A549 (cell line): ENCODE measurements around the gene CFL1. TPM values are rescaled to one million over a fixed set of nuclear protein-coding genes. Genes with fewer than 3 reads are reported as not detected.

Source experiments
- ATAC-seq, 2 experiments: fragments of 200-7000 bp in 1 of 2; fragments of >200 bp in 1 of 2; cut with Nextera tagmentation in 1 of 2; cut with Tn5 transposase in 1 of 2; 3 replicates each; pipeline versions ENCODE4 v1.8.0 to v1.9.1; 2018 to 2020; ENCODE audit warnings: mild to moderate bottlenecking in 1 of 2, moderate library complexity in 1 of 2
- CTCF ChIA-PET: fragments of 300-600 bp; sonication (Branson Sonifier 250); formaldehyde crosslinking; extraction: SDS; loops from one replicate; lab custom pipeline; 2021; ENCODE audit warnings: antibody characterized with exemption, inconsistent platforms; lab: Yijun Ruan, JAX
- POLR2A ChIA-PET: fragments of 350-600 bp; formaldehyde crosslinking; extraction: SDS; loops from one replicate; lab custom pipeline; 2021; ENCODE audit warnings: antibody characterized with exemption, inconsistent platforms; lab: Yijun Ruan, JAX
- DNase-seq, 2 experiments: peaks; one replicate each; pipeline versions ENCODE4 v3.0.0 to v3.0.0-alpha.2; 2011 to 2016; ENCODE audit warnings: low read depth in 1 of 2, low spot score in 1 of 2
- FAIRE-seq: peaks from 2 replicates; lab custom pipeline; 2011; peaks lifted over from hg19 to GRCh38; lab: Jason Lieb, UNC
- H3K27ac ChIP-seq, 2 experiments: fragments of >200 bp; sonication (Bioruptor Twin); formaldehyde crosslinking; 3 replicates each; pipeline ENCODE4 v1.5.1; 2016 to 2017
- H3K4me1 ChIP-seq: fragments of >200 bp; sonication (Bioruptor Twin); formaldehyde crosslinking; 3 replicates; pipeline ENCODE4 v1.6.1; 2016
- H3K4me2 ChIP-seq: fragments of >200 bp; sonication (Bioruptor Twin); formaldehyde crosslinking; 3 replicates; pipeline ENCODE4 v1.6.1; 2016
- H3K4me3 ChIP-seq: fragments of >200 bp; sonication (Bioruptor Twin); formaldehyde crosslinking; 3 replicates; pipeline ENCODE4 v1.5.1; 2016
- H3K9me3 ChIP-seq: fragments of >200 bp; sonication (Bioruptor Twin); formaldehyde crosslinking; 3 replicates; pipeline ENCODE4 v1.6.1; 2016
- BHLHE40 ChIP-seq: IDR thresholded peaks from 2 replicates; pipeline ENCODE4 v1.6.1; 2012; ENCODE audit warnings: low read depth, low read length, inconsistent platforms
- HEYL ChIP-seq: fragments of 250-450 bp; sonication (Bioruptor Pico); IDR thresholded peaks from 2 replicates; pipeline ENCODE4 v1.8.0; 2021; ENCODE audit warnings: mild to moderate bottlenecking, moderate library complexity
- HOXA7 ChIP-seq: fragments of 250-450 bp; sonication (Bioruptor Pico); IDR thresholded peaks from 2 replicates; pipeline ENCODE4 v1.5.0; 2020; ENCODE audit warnings: mild to moderate bottlenecking, moderate library complexity
- HOXB5 ChIP-seq: fragments of 250-450 bp; sonication (Bioruptor Pico); IDR thresholded peaks from 2 replicates; pipeline ENCODE4 v1.5.0; 2020; ENCODE audit warnings: mild to moderate bottlenecking, moderate library complexity
- JUN ChIP-seq, 2 experiments: fragments of >200 bp; sonication (Bioruptor Twin); formaldehyde crosslinking; IDR thresholded peaks; 2 replicates in 1 of 2; 3 replicates in 1 of 2; pipeline ENCODE4 v1.6.1; 2016 to 2017
- KDM5A ChIP-seq: fragments of 200-600 bp; sonication (generic); IDR thresholded peaks from 2 replicates; pipeline ENCODE4 v1.6.1; 2016; ENCODE audit warnings: antibody characterized with exemption, mild to moderate bottlenecking
- MAZ ChIP-seq: fragments of 150-350 bp; IDR thresholded peaks from 2 replicates; pipeline ENCODE4 v1.6.1; 2014; ENCODE audit warnings: antibody characterized with exemption, low read depth, low read length, borderline replicate concordance
- NPAS2 ChIP-seq: fragments of 250-450 bp; sonication (Bioruptor Pico); IDR thresholded peaks from 2 replicates; pipeline ENCODE4 v1.8.0; 2022; ENCODE audit warnings: mild to moderate bottlenecking, moderate library complexity, borderline replicate concordance
- POLR2A ChIP-seq: IDR thresholded peaks from 2 replicates; pipeline ENCODE4 v1.6.1; 2012; ENCODE audit warnings: mild to moderate bottlenecking, low read length
- RAD21 ChIP-seq, 2 experiments: fragments of >200 bp in 1 of 2; sonication (Bioruptor Twin) in 1 of 2; formaldehyde crosslinking in 1 of 2; IDR thresholded peaks in 1 of 2; conservative IDR thresholded peaks in 1 of 2; 2 replicates in 1 of 2; 3 replicates in 1 of 2; pipeline ENCODE4 v1.6.1; 2012 to 2018; ENCODE audit warnings: inconsistent platforms in 1 of 2
- RCOR1 ChIP-seq: fragments of 150-350 bp; IDR thresholded peaks from 2 replicates; pipeline ENCODE4 v1.6.1; 2014; ENCODE audit warnings: antibody characterized with exemption, low read length, low read depth
- RFX5 ChIP-seq: fragments of 450-650 bp; IDR thresholded peaks from 2 replicates; pipeline ENCODE4 v1.7.1; 2014; ENCODE audit warnings: antibody characterized with exemption, mild to moderate bottlenecking, moderate library complexity
- RNF2 ChIP-seq: fragments of 200-600 bp; sonication (generic); IDR thresholded peaks from 2 replicates; pipeline ENCODE4 v1.6.1; 2016; ENCODE audit warnings: low read depth, mild to moderate bottlenecking, antibody characterized with exemption, moderate library complexity, borderline replicate concordance
- SREBF2 ChIP-seq: fragments of 450-650 bp; IDR thresholded peaks from 2 replicates; pipeline ENCODE4 v1.6.1; 2014; ENCODE audit warnings: mild to moderate bottlenecking, moderate library complexity
- WGBS: methylation state at CpG from one replicate; pipeline ENCODE4 v1.1.6; 2017; ENCODE audit errors: missing lambda C conversion rate; 5-methylcytosine and 5-hydroxymethylcytosine counted together
- polyA plus RNA-seq, 4 experiments: library from polyadenylated mRNA; depleted of rRNA in 3 of 4; stranded (reverse); fragments of >200 nt; fragmentation: RNase III in 1 of 4; extraction: RNeasy Plus Mini Kit Qiagen cat#74134 plus additional on column Dnase treatment in 1 of 4; gene quantifications; 2 replicates in 3 of 4; 3 replicates in 1 of 4; pipeline ENCODE4 v1.2.3, GENCODE V29; 2011 to 2017
- TF ChIP-seq, protein P1 (sequence below): fragments of 450-650 bp; IDR thresholded peaks from 2 replicates; pipeline ENCODE4 v1.6.1; 2014; ENCODE audit warnings: antibody characterized with exemption
- TF ChIP-seq, protein P2 (sequence below): fragments of >200 bp; sonication (Bioruptor Twin); formaldehyde crosslinking; IDR thresholded peaks from 3 replicates; pipeline ENCODE4 v1.6.1; 2016
- TF ChIP-seq, protein P3 (sequence below): fragments of 150-350 bp; IDR thresholded peaks from 2 replicates; pipeline ENCODE4 v1.6.1; 2014; ENCODE audit warnings: low read depth, mild to moderate bottlenecking, low read length
- TF ChIP-seq, protein P4 (sequence below): fragments of >200 bp; sonication (Bioruptor Twin); formaldehyde crosslinking; IDR thresholded peaks from 2 replicates; pipeline ENCODE4 v1.6.1; 2016

The CFL1 gene
- polyA plus RNA-seq, 2 of the 4 experiments (the other 2 are of a cell fraction) = 1,591 to 1,780 TPM

DNA sequence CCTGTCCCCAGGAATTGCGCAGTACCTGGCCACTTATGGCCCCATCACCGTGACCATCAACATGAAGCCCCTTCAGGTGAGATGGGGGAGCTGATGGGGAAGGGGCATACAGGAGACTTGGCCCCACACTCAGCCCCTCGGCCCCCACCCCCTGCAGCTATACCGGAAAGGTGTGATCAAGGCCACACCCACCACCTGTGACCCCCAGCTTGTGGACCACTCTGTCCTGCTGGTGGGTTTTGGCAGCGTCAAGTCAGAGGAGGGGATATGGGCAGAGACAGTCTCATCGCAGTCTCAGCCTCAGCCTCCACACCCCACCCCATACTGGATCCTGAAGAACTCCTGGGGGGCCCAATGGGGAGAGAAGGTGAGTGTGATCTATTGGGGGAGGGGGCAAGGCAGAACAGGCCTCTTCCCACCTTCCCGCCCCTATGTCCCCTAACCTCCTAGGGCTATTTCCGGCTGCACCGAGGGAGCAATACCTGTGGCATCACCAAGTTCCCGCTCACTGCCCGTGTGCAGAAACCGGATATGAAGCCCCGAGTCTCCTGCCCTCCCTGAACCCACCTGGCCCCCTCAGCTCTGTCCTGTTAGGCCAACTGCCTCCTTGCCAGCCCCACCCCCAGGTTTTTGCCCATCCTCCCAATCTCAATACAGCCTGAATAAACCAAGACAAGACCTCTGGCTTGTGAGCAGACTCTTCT, 25.2 kb upstream of the CFL1 start:
- CTCF ChIA-PET = interaction anchor here (0.8 to 20.5 kb wide), 20 partner anchors 5 to 171 kb away, joined by 3 to 618 read pairs (median 22); partner anchors contain the start of genes C11orf68, CFL1, CTSW and DRAP1
- peaks cover 16% of the 10 kb centered on the region for H3K4me1 ChIP-seq
- WGBS = 91% methylated on average over 13 of the region's 13 CpGs
- DNase-seq = no peak
- no peak for ATAC-seq
- no peak for FAIRE-seq
- TF ChIP-seq, protein P1, sequence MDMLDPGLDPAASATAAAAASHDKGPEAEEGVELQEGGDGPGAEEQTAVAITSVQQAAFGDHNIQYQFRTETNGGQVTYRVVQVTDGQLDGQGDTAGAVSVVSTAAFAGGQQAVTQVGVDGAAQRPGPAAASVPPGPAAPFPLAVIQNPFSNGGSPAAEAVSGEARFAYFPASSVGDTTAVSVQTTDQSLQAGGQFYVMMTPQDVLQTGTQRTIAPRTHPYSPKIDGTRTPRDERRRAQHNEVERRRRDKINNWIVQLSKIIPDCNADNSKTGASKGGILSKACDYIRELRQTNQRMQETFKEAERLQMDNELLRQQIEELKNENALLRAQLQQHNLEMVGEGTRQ = no peak
- TF ChIP-seq RNF2 (no peak), RAD21 (conservative IDR thresholded peaks at IDR 0.05 in 1 of 2, IDR thresholded peaks at IDR 0.05 in 1 of 2) (no peak), HOXB5 (CRISPR knock-in tag) (no peak), HOXA7 (CRISPR knock-in tag) (no peak), KDM5A (no peak), HEYL (CRISPR knock-in tag) (no peak), NPAS2 (CRISPR knock-in tag) (no peak), SREBF2 (no peak)
- TF ChIP-seq, protein P2, sequence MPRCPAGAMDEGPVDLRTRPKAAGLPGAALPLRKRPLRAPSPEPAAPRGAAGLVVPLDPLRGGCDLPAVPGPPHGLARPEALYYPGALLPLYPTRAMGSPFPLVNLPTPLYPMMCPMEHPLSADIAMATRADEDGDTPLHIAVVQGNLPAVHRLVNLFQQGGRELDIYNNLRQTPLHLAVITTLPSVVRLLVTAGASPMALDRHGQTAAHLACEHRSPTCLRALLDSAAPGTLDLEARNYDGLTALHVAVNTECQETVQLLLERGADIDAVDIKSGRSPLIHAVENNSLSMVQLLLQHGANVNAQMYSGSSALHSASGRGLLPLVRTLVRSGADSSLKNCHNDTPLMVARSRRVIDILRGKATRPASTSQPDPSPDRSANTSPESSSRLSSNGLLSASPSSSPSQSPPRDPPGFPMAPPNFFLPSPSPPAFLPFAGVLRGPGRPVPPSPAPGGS = no peak
- TF ChIP-seq, protein P3, sequence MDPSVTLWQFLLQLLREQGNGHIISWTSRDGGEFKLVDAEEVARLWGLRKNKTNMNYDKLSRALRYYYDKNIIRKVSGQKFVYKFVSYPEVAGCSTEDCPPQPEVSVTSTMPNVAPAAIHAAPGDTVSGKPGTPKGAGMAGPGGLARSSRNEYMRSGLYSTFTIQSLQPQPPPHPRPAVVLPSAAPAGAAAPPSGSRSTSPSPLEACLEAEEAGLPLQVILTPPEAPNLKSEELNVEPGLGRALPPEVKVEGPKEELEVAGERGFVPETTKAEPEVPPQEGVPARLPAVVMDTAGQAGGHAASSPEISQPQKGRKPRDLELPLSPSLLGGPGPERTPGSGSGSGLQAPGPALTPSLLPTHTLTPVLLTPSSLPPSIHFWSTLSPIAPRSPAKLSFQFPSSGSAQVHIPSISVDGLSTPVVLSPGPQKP = no peak
- TF ChIP-seq, protein P4, sequence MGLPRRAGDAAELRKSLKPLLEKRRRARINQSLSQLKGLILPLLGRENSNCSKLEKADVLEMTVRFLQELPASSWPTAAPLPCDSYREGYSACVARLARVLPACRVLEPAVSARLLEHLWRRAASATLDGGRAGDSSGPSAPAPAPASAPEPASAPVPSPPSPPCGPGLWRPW = no peak
- TF ChIP-seq, all 56 proteins: peak for 0
- POLR2A ChIA-PET = interaction anchor here (1.1 to 1.6 kb wide), 2 partner anchors 14 to 17 kb away, joined by 3 to 9 read pairs; partner anchors contain the start of gene FOSL1
- Histone ChIP-seq H3K9me3 (no peaks in the 10 kb centered on the region), H3K4me3 (no peak overlapping the region), H3K4me2 (no peak overlapping the region), H3K27ac (no peak overlapping the region)

DNA sequence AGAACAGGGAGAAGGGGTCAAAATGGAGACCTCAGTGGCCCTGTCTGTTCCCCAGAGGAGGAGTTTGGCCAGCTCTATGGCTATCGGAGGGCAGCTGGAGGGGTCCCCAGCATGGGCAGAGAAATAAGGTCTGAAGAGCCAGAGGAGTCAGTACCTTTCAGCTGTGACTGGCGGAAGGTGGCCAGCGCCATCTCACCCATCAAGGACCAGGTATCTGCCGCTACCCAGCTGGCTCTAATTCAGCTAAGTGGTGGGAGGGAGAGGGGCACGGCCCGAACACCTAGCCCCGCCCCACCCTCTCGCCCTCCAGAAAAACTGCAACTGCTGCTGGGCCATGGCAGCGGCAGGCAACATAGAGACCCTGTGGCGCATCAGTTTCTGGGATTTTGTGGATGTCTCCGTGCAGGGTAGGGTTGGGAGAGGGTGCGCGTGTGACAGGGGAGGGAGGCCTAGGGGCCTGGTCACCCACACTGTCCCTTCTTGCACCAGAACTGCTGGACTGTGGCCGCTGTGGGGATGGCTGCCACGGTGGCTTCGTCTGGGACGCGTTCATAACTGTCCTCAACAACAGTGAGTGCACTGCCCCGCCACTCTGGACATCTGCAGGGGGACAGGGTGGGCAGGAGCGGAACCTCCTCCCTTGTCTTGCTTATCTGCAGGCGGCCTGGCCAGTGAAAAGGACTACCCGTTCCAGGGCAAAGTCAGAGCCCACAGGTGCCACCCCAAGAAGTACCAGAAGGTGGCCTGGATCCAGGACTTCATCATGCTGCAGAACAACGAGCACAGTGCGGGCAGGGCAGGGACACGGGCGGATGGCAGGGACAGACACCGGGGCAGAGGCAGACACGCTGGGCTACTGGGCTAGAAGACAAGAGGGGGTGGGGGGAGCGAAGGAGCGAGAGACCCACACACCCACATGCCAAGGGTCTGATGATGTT, 24.4 kb upstream of the CFL1 start:
- DNase-seq (no peak), FAIRE-seq (no peak), ATAC-seq (no peak)
- ChIA-PET CTCF (interaction anchor here (0.7 to 9.5 kb wide), 14 partner anchors 11 to 170 kb away, joined by 3 to 195 read pairs (median 4); partner anchors contain the start of genes CFL1, EFEMP2, KAT5 and MUS81), POLR2A (interaction anchor here (1.1 to 1.3 kb wide), 2 partner anchors 8 to 15 kb away, joined by 3 to 4 read pairs; partner anchors contain the start of gene CCDC85B)
- Histone ChIP-seq H3K4me1 (peaks cover 14% of the 10 kb centered on the region), H3K27ac (no peak overlapping the region), H3K9me3 (no peaks in the 10 kb centered on the region), H3K4me2 (no peak overlapping the region), H3K4me3 (no peak overlapping the region)
- 91% methylated on average over 29 of the region's 30 CpGs for WGBS
- TF ChIP-seq NPAS2 (CRISPR knock-in tag) (no peak), RCOR1 (no peak), POLR2A (no peak), RFX5 (no peak), MAZ (no peak), BHLHE40 (no peak), JUN (IDR thresholded peaks at IDR 0.05) (no peak)
- TF ChIP-seq, protein P1 = no peak
